Smooth muscle cell (in vitro differentiated cells): ENCODE data around the gene LRRC47. TPM values are rescaled to one million over a fixed set of nuclear protein-coding genes. Genes with fewer than 3 reads are reported as not detected.
A peak's percentile ranks its signal among the peaks of the same experiment; 100 is the strongest.
"Not testable (repeated sequence)": the region's sequence is repeated elsewhere in the genome, so short reads cannot be mapped to it uniquely, and the experiment has no call there.

Experiments
- DNase-seq: peaks from one replicate; lab custom pipeline; 2025; ENCODE audit not compliant: unreplicated experiment; lab: John Stamatoyannopoulos, UW
- H2AFZ ChIP-seq: fragments of 200-600 bp; sonication (generic); 2 replicates; pipeline ENCODE4 v1.6.0; 2016; ENCODE audit warnings: antibody characterized with exemption, low read depth, mild to moderate bottlenecking
- H3F3A ChIP-seq: fragments of 200-600 bp; sonication (generic); 2 replicates; pipeline ENCODE4 v1.6.0; 2017; ENCODE audit warnings: antibody characterized with exemption, low read depth
- H3K27ac ChIP-seq: fragments of 200-600 bp; sonication (generic); 2 replicates; pipeline ENCODE4 v1.5.1; 2016; ENCODE audit warnings: low read depth, mild to moderate bottlenecking
- H3K27me3 ChIP-seq: fragments of 200-600 bp; sonication (generic); 2 replicates; pipeline ENCODE4 v1.6.1; 2016; ENCODE audit warnings: low read depth, mild to moderate bottlenecking
- H3K36me3 ChIP-seq: fragments of 200-600 bp; sonication (generic); 2 replicates; pipeline ENCODE4 v1.5.1; 2016; ENCODE audit warnings: low read depth
- H3K4me1 ChIP-seq: fragments of 200-600 bp; sonication (generic); 2 replicates; pipeline ENCODE4 v1.5.1; 2016; ENCODE audit warnings: low read depth
- H3K4me2 ChIP-seq: fragments of 200-600 bp; sonication (generic); 2 replicates; pipeline ENCODE4 v1.6.0; 2016; ENCODE audit warnings: mild to moderate bottlenecking
- H3K4me3 ChIP-seq: fragments of 200-600 bp; sonication (generic); 2 replicates; pipeline ENCODE4 v1.5.1; 2016; ENCODE audit warnings: mild to moderate bottlenecking
- H3K79me2 ChIP-seq: fragments of 200-600 bp; sonication (generic); 2 replicates; pipeline ENCODE4 v1.6.0; 2016; ENCODE audit warnings: low read depth, mild to moderate bottlenecking
- H3K9ac ChIP-seq: fragments of 200-600 bp; sonication (generic); 2 replicates; pipeline ENCODE4 v1.6.0; 2016; ENCODE audit warnings: low read depth
- H3K9me3 ChIP-seq: fragments of 200-600 bp; sonication (generic); replicated peaks from 2 replicates; pipeline ENCODE4 v1.5.1; 2016; ENCODE audit warnings: low read depth
- H4K20me1 ChIP-seq: fragments of 200-600 bp; sonication (generic); 2 replicates; pipeline ENCODE4 v1.6.0; 2016; ENCODE audit warnings: low read depth
- WGBS: methylation state at CpG from one replicate; pipeline ENCODE4 v1.1.7; 2016; ENCODE audit warnings: low lambda C conversion rate; 5-methylcytosine and 5-hydroxymethylcytosine counted together
- polyA plus RNA-seq: library from polyadenylated mRNA; unstranded; fragments of >200 nt; fragmentation: Nextera tagmentation; extraction: Ambion mirVana; gene quantifications from 2 replicates; pipeline ENCODE4 v1.2.1, GENCODE V29; 2016
- total RNA-seq: library from RNA; depleted of rRNA; stranded (reverse); fragments of >200 nt; gene quantifications from 2 replicates; pipeline ENCODE4 v1.2.3, GENCODE V29; 2014
- TF ChIP-seq, protein P1 (sequence below): fragments of 200-600 bp; sonication (generic); IDR thresholded peaks from 2 replicates; pipeline ENCODE4 v1.5.1; 2017; ENCODE audit warnings: borderline replicate concordance, mild to moderate bottlenecking, antibody characterized with exemption; ENCODE audit not compliant: insufficient read depth, poor library complexity, severe bottlenecking

Gene LRRC47
- total and polyA plus RNA-seq, 2 experiments from 2014 or later, result 24.9 to 38.0 TPM

DNA sequence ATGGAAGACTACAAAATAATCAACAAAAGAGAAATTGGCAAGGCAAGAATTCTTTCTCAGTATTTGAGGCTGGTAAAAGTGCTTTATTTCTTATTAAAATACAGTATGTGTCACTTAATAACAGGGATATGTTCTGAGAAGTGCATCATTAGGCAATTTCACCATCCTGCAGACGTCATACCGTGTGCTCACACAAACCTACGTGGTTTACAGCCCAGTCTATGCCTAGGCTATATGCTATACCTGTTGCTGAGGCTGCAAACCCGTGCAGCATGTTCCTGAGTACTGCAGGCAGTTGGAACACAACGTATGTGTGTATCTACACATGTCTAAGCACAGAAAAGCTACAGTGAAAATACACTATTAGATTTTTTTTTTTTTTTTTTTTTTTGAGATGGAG, 46.8 kb downstream of the LRRC47 start:
- peaks cover 14% of the 10 kb centered on the region for H3K4me1 ChIP-seq
- no peak overlapping the region for H3K9ac ChIP-seq
- H4K20me1 ChIP-seq, result peaks cover 17% of the 10 kb centered on the region
- WGBS, result 73% methylated on average over 5 of the region's 5 CpGs
- no peak overlapping the region for H3K4me2 ChIP-seq
- no peaks in the 10 kb centered on the region for H3K9me3 ChIP-seq
- no peak overlapping the region for H3K27ac ChIP-seq
- H3K79me2 ChIP-seq, result no peaks in the 10 kb centered on the region
- no peak for DNase-seq
- no peak overlapping the region for H2AFZ ChIP-seq
- TF ChIP-seq, protein P1, sequence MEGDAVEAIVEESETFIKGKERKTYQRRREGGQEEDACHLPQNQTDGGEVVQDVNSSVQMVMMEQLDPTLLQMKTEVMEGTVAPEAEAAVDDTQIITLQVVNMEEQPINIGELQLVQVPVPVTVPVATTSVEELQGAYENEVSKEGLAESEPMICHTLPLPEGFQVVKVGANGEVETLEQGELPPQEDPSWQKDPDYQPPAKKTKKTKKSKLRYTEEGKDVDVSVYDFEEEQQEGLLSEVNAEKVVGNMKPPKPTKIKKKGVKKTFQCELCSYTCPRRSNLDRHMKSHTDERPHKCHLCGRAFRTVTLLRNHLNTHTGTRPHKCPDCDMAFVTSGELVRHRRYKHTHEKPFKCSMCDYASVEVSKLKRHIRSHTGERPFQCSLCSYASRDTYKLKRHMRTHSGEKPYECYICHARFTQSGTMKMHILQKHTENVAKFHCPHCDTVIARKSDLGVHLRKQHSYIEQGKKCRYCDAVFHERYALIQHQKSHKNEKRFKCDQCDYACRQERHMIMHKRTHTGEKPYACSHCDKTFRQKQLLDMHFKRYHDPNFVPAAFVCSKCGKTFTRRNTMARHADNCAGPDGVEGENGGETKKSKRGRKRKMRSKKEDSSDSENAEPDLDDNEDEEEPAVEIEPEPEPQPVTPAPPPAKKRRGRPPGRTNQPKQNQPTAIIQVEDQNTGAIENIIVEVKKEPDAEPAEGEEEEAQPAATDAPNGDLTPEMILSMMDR, result no peak
- no peaks in the 10 kb centered on the region for H3K36me3 ChIP-seq
- no peaks in the 10 kb centered on the region for H3F3A ChIP-seq
- H3K27me3 ChIP-seq, result peaks cover 5% of the 10 kb centered on the region
- no peak overlapping the region for H3K4me3 ChIP-seq

DNA sequence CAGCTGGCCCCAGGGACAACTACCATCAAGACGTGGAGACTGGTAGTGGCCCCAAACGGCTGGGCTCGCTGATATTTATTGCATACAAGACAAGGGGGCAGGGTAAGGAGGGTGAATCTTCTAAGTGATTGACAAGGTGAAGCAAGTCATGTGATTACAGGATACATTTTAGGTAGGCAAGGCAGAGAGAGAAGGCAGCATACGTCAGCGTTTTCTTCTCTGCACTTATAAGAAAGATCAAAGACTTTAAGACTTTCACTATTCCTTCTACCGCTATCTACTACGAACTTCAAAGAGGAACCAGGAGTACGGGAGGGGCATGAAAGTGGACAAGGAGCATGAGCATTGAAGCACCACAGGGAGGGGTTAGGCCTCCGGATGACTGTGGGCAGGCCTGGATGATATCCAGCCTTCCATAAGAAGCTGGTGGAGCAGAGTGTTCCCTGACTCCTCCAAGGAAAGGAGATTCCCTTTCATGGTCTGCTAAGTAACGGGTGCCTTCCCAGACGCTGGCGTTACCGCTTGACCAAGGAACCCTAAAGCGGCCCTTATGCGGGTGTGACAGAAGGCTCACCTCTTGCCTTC, 47.9 kb downstream of the LRRC47 start:
- H3K4me2 ChIP-seq, H3K9ac ChIP-seq, H3K27me3 ChIP-seq, H2AFZ ChIP-seq, H3K4me3 ChIP-seq, H3K79me2 ChIP-seq, H3F3A ChIP-seq, H3K27ac ChIP-seq, H3K36me3 ChIP-seq, H3K9me3 ChIP-seq, DNase-seq: not testable (repeated sequence)
- Histone ChIP-seq H4K20me1 (peaks cover 24% of the 10 kb centered on the region), H3K4me1 (peaks cover 14% of the 10 kb centered on the region)
- 90% methylated on average over 15 of the region's 15 CpGs for WGBS

DNA sequence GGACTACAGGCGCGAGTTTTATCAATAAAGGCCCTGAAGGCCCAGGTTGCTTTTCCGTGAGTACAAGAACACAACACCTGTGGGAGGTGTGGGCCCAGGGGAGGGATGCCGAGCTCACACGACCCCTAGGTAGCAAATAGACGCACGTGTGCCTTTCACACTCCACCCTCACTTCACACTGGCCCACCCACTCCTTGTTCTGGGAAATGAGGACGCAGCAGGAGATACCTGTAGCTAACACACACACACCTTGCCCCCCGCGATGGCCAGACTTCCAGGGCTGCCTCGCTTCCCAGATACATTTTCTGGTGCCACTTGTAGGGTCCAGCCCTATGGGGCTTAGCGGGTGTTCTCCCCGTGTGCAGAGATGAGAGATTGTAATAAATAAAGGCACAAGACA, 48.4 kb downstream of the LRRC47 start:
- TF ChIP-seq, protein P1, result no peak
- DNase-seq, result no peak
- Histone ChIP-seq H3F3A (no peaks in the 10 kb centered on the region), H2AFZ (peak overlapping the region; percentile 64), H3K4me3 (peak overlapping the region; percentile 78), H3K4me2 (peak overlapping the region; percentile 99), H3K27me3 (peaks cover 5% of the 10 kb centered on the region), H3K27ac (no peak overlapping the region), H3K9me3 (no peaks in the 10 kb centered on the region), H3K36me3 (no peaks in the 10 kb centered on the region), H3K9ac (no peak overlapping the region), H3K79me2 (no peaks in the 10 kb centered on the region), H3K4me1 (peaks cover 14% of the 10 kb centered on the region), H4K20me1 (peaks cover 28% of the 10 kb centered on the region)
- WGBS, result 91% methylated on average over 13 of the region's 13 CpGs

DNA sequence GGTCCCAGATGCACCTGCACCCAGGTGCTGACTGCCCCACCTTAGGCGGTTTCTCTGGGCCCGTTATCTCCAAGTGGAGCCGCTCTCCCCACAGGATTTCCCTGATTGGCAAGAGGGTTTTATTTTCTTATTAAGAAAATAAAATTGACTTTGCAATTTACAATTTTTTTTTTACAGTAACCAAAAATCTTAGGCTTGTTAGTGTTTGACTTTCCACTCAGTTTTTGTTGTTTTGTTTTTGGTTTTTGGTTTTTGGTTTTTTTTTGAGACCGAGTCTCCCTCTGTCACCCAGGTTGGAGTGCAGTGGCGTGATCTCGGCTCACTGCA, 48.8 kb downstream of the LRRC47 start:
- peak overlapping the region; percentile 64 for H2AFZ ChIP-seq
- WGBS, result 42% methylated on average over 6 of the region's 6 CpGs
- no peak for DNase-seq
- peaks cover 5% of the 10 kb centered on the region for H3K27me3 ChIP-seq
- H3K9ac ChIP-seq, result no peak overlapping the region
- peaks cover 29% of the 10 kb centered on the region for H4K20me1 ChIP-seq
- no peaks in the 10 kb centered on the region for H3K79me2 ChIP-seq
- H3K4me1 ChIP-seq, result peaks cover 14% of the 10 kb centered on the region
- no peaks in the 10 kb centered on the region for H3F3A ChIP-seq
- TF ChIP-seq, protein P1, result no peak
- H3K9me3 ChIP-seq, result no peaks in the 10 kb centered on the region
- no peaks in the 10 kb centered on the region for H3K36me3 ChIP-seq
- H3K27ac ChIP-seq, result no peak overlapping the region
- peak overlapping the region; percentile 78 for H3K4me3 ChIP-seq
- H3K4me2 ChIP-seq, result peak overlapping the region; percentile 99
